ENCODE data around the gene CAVIN3.

- TF ChIP-seq EP300 (IDR thresholded peaks at IDR 0.05): no peak
- TF ChIP-seq CTCF (IDR thresholded peaks at IDR 0.05): no peak
- no peak for TF ChIP-seq POLR2A (IDR thresholded peaks at IDR 0.05)
These were observed 29.7 kb upstream of the CAVIN3 start for GRCh38 chr11:6350043-6350442.
